ENCODE data around the gene BOK. TPM values are rescaled to one million over a fixed set of nuclear protein-coding genes. Genes with fewer than 3 reads are reported as not detected.
A peak's percentile ranks its signal among the peaks of the same experiment; 100 is the strongest.

The BOK gene
- polyA plus RNA-seq, 6 donors from 2014 or later = 0.09 TPM; not detected in 5

GRCh38 chr2:241531161-241531722 lies 27.3 kb upstream of the BOK start:
- no peak overlapping the region for H3K4me3 Mint-ChIP-seq
- H3K9me3 Mint-ChIP-seq = peaks cover 0 to 4% (median 2%) of the 10 kb centered on the region in 7 donors
- no peak overlapping the region for H3K27ac Mint-ChIP-seq
- no peak for ATAC-seq (ENCODE audit: low read depth in 2 of 2)
- no peak for DNase-seq
- H3K27me3 Mint-ChIP-seq = peaks cover 0 to 13% (median 0%) of the 10 kb centered on the region in 3 donors
- H3K36me3 Mint-ChIP-seq = no peaks in the 10 kb centered on the region
- H3K4me1 Mint-ChIP-seq = no peaks in the 10 kb centered on the region

- ATAC-seq (ENCODE audit: low read depth in 2 of 2) (no peak), DNase-seq (no peak)
- Mint-ChIP-seq H3K4me3 (no peak overlapping the region), H3K27me3 (peaks cover 0 to 13% (median 0%) of the 10 kb centered on the region in 3 donors), H3K36me3 (no peaks in the 10 kb centered on the region), H3K4me1 (no peaks in the 10 kb centered on the region), H3K9me3 (no peaks in the 10 kb centered on the region), H3K27ac (no peak overlapping the region)
Measured at GRCh38 chr2:241532168-241532567, 26.4 kb upstream of the BOK start.

GRCh38 chr2:241532733-241533601 lies 25.6 kb upstream of the BOK start:
- H3K27me3 Mint-ChIP-seq = peaks cover 0 to 13% (median 0%) of the 10 kb centered on the region in 3 donors
- H3K27ac Mint-ChIP-seq = no peak overlapping the region
- DNase-seq (no peak), ATAC-seq (ENCODE audit: low read depth in 2 of 2) (no peak)
- no peaks in the 10 kb centered on the region for H3K4me1 Mint-ChIP-seq
- H3K4me3 Mint-ChIP-seq = no peak overlapping the region
- no peaks in the 10 kb centered on the region for H3K9me3 Mint-ChIP-seq
- no peaks in the 10 kb centered on the region for H3K36me3 Mint-ChIP-seq

GRCh38 chr2:241534293-241534692 lies 24.3 kb upstream of the BOK start:
- peaks cover 0 to 24% (median 11%) of the 10 kb centered on the region in 3 donors for H3K27me3 Mint-ChIP-seq
- no peaks in the 10 kb centered on the region for H3K9me3 Mint-ChIP-seq
- no peaks in the 10 kb centered on the region for H3K36me3 Mint-ChIP-seq
- DNase-seq = no peak
- no peak overlapping the region for H3K4me3 Mint-ChIP-seq
- H3K27ac Mint-ChIP-seq = no peak overlapping the region
- no peak for ATAC-seq (ENCODE audit: low read depth in 2 of 2)
- no peaks in the 10 kb centered on the region for H3K4me1 Mint-ChIP-seq

- no peaks in the 10 kb centered on the region for H3K36me3 Mint-ChIP-seq
- H3K4me3 Mint-ChIP-seq = no peak overlapping the region
- H3K27ac Mint-ChIP-seq = no peak overlapping the region
- H3K4me1 Mint-ChIP-seq = no peaks in the 10 kb centered on the region
- H3K9me3 Mint-ChIP-seq = no peaks in the 10 kb centered on the region
- peaks cover 0 to 29% (median 11%) of the 10 kb centered on the region in 3 donors for H3K27me3 Mint-ChIP-seq
- DNase-seq = no peak
- ATAC-seq (ENCODE audit: low read depth in 2 of 2) = no peak
Measured at GRCh38 chr2:241534701-241535375, 23.7 kb upstream of the BOK start.

- Mint-ChIP-seq H3K27me3 (peaks cover 5 to 35% (median 11%) of the 10 kb centered on the region in 3 donors), H3K9me3 (peaks cover 0 to 4% (median 0%) of the 10 kb centered on the region in 7 donors), H3K27ac (no peak overlapping the region), H3K36me3 (no peaks in the 10 kb centered on the region), H3K4me3 (no peak overlapping the region), H3K4me1 (peaks cover 4 to 5% (median 5%) of the 10 kb centered on the region in 3 donors)
- ATAC-seq (ENCODE audit: low read depth in 2 of 2) (no peak), DNase-seq (no peak)
Measured at GRCh38 chr2:241535871-241536655, 22.5 kb upstream of the BOK start.

GRCh38 chr2:241538838-241539615 lies 19.5 kb upstream of the BOK start:
- H3K36me3 Mint-ChIP-seq = no peaks in the 10 kb centered on the region
- H3K27me3 Mint-ChIP-seq = peaks cover 11 to 40% (median 13%) of the 10 kb centered on the region in 3 donors
- H3K4me1 Mint-ChIP-seq = peaks cover 4 to 5% (median 5%) of the 10 kb centered on the region in 3 donors
- peak overlapping the region in 1 of 6 donors; percentile 47 for H3K27ac Mint-ChIP-seq
- no peak for DNase-seq
- H3K4me3 Mint-ChIP-seq = peak overlapping the region in 2 of 8 donors; percentile 38 to 42
- no peak for ATAC-seq (ENCODE audit: low read depth in 2 of 2)
- peaks cover 0 to 4% (median 0%) of the 10 kb centered on the region in 7 donors for H3K9me3 Mint-ChIP-seq

GRCh38 chr2:241539616-241540374 lies 18.8 kb upstream of the BOK start:
- Mint-ChIP-seq H3K4me3 (peak overlapping the region in 2 of 8 donors; percentile 32 to 35), H3K27me3 (peaks cover 11 to 35% (median 16%) of the 10 kb centered on the region in 3 donors), H3K36me3 (no peaks in the 10 kb centered on the region), H3K4me1 (peaks cover 4 to 5% (median 5%) of the 10 kb centered on the region in 3 donors), H3K27ac (peak overlapping the region in 1 of 6 donors; percentile 38), H3K9me3 (peaks cover 0 to 4% (median 0%) of the 10 kb centered on the region in 7 donors)
- DNase-seq (no peak), ATAC-seq (ENCODE audit: low read depth in 2 of 2) (no peak)

- Mint-ChIP-seq H3K36me3 (no peaks in the 10 kb centered on the region), H3K4me1 (peaks cover 4 to 5% (median 5%) of the 10 kb centered on the region in 3 donors), H3K9me3 (peaks cover 0 to 4% (median 0%) of the 10 kb centered on the region in 7 donors)
Measured at GRCh38 chr2:241540401-241540770, 18.2 kb upstream of the BOK start.

GRCh38 chr2:241540771-241541561 lies 17.6 kb upstream of the BOK start:
- peak; percentile 77 to 80 for ATAC-seq (ENCODE audit: low read depth in 2 of 2)
- peak overlapping the region in 7 of 8 donors; percentile 81 to 88 (median 84) for H3K4me3 Mint-ChIP-seq
- peaks cover 11 to 35% (median 16%) of the 10 kb centered on the region in 3 donors for H3K27me3 Mint-ChIP-seq

More at GRCh38 chr2:241540401-241540770, 18.2 kb upstream of the BOK start:
- ATAC-seq (ENCODE audit: low read depth in 2 of 2) (no peak), DNase-seq (no peak)
- Mint-ChIP-seq H3K4me3 (peak overlapping the region in 7 of 8 donors; percentile 81 to 88 (median 84)), H3K27ac (peak overlapping the region in 1 of 6 donors; percentile 26), H3K27me3 (peaks cover 11 to 35% (median 16%) of the 10 kb centered on the region in 3 donors)

More at GRCh38 chr2:241540771-241541561, 17.6 kb upstream of the BOK start:
- peak overlapping the region in 1 of 6 donors; percentile 26 for H3K27ac Mint-ChIP-seq
- DNase-seq = peak; percentile 47
- peaks cover 0 to 4% (median 0%) of the 10 kb centered on the region in 7 donors for H3K9me3 Mint-ChIP-seq
- H3K4me1 Mint-ChIP-seq = peaks cover 4 to 5% (median 5%) of the 10 kb centered on the region in 3 donors
- no peaks in the 10 kb centered on the region for H3K36me3 Mint-ChIP-seq

All from naive B cell (primary cell).